Stimulated activated CD4-positive, alpha-beta T cell treated with anti-CD3 and anti-CD28 coated beads, Interleukin-1b, Interleukin-23, amount 100 ng/mL, for 48 hours (primary cell): ENCODE measurements around the gene MRGPRD.

Source experiments
- DNase-seq: peaks from one replicate; pipeline ENCODE4 v3.0.0-alpha.2; 2020

MRGPRD gene

GRCh38 chr11:68966894-68967780, 13.6 kb downstream of the MRGPRD start:
- no peak for DNase-seq

- no peak for DNase-seq
Observed at GRCh38 chr11:68965901-68966853, 14.6 kb downstream of the MRGPRD start.

GRCh38 chr11:68963779-68964178, 17.0 kb downstream of the MRGPRD start:
- DNase-seq = no peak

- no peak for DNase-seq
Observed at GRCh38 chr11:68962527-68963250, 18.1 kb downstream of the MRGPRD start.

- no peak for DNase-seq
Observed at GRCh38 chr11:68961245-68961644, 19.5 kb downstream of the MRGPRD start.

- DNase-seq = no peak
Observed at GRCh38 chr11:68960294-68961071, 20.3 kb downstream of the MRGPRD start.

- DNase-seq = no peak
Observed at GRCh38 chr11:68959465-68960293, 21.1 kb downstream of the MRGPRD start.

GRCh38 chr11:68958211-68958610, 22.6 kb downstream of the MRGPRD start:
- no peak for DNase-seq

GRCh38 chr11:68956547-68957254, 24.1 kb downstream of the MRGPRD start:
- DNase-seq = no peak

- no peak for DNase-seq
Observed at GRCh38 chr11:68956142-68956541, 24.6 kb downstream of the MRGPRD start.

GRCh38 chr11:68955607-68955958, 25.2 kb downstream of the MRGPRD start:
- DNase-seq = no peak

- no peak for DNase-seq
Observed at GRCh38 chr11:68954836-68955606, 25.8 kb downstream of the MRGPRD start.

- DNase-seq = no peak
Observed at GRCh38 chr11:68950762-68951161, 30.0 kb downstream of the MRGPRD start.

- DNase-seq = no peak
Observed at GRCh38 chr11:68950270-68950669, 30.5 kb downstream of the MRGPRD start.

- DNase-seq = no peak
Observed at GRCh38 chr11:68948935-68949334, 31.9 kb downstream of the MRGPRD start.

GRCh38 chr11:68948496-68948895, 32.3 kb downstream of the MRGPRD start:
- DNase-seq = no peak

- no peak for DNase-seq
Observed at GRCh38 chr11:68947151-68947550, 33.6 kb downstream of the MRGPRD start.

- DNase-seq = no peak
Observed at GRCh38 chr11:68946416-68947090, 34.2 kb downstream of the MRGPRD start.

GRCh38 chr11:68942751-68943271, 38.0 kb downstream of the MRGPRD start:
- no peak for DNase-seq
